AG04449 (cell line): ENCODE measurements around the gene GRID1.
"Not testable (repeated sequence)": the region's sequence is repeated elsewhere in the genome, so short reads cannot be mapped to it uniquely, and the experiment has no call there.

ENCODE experiments used
- CTCF ChIA-PET: fragments of 350-600 bp; formaldehyde crosslinking; extraction: SDS; loops from one replicate; lab custom pipeline; 2021; ENCODE audit warnings: antibody characterized with exemption; lab: Yijun Ruan, JAX
- POLR2A ChIA-PET: fragments of 400-600, 350-600 bp; formaldehyde crosslinking; extraction: SDS; loops from one replicate; lab custom pipeline; 2020; ENCODE audit warnings: antibody characterized with exemption, inconsistent platforms; lab: Yijun Ruan, JAX
- DNase-seq: peaks from one replicate; pipeline ENCODE4 v3.0.0-alpha.2; 2010; ENCODE audit warnings: low read depth, low spot score
- H3K4me3 ChIP-seq: 2 replicates; pipeline ENCODE4 v1.5.1; 2011; ENCODE audit warnings: low read depth, mild to moderate bottlenecking, control low read depth, low read length
- TF ChIP-seq, protein P1 (sequence below): IDR thresholded peaks from one replicate; pipeline ENCODE4 v1.5.1; 2011; ENCODE audit warnings: mild to moderate bottlenecking, moderate library complexity, low read length, control low read depth, inconsistent platforms; ENCODE audit not compliant: insufficient read depth; ENCODE audit errors: missing control alignments

Gene GRID1

DNA sequence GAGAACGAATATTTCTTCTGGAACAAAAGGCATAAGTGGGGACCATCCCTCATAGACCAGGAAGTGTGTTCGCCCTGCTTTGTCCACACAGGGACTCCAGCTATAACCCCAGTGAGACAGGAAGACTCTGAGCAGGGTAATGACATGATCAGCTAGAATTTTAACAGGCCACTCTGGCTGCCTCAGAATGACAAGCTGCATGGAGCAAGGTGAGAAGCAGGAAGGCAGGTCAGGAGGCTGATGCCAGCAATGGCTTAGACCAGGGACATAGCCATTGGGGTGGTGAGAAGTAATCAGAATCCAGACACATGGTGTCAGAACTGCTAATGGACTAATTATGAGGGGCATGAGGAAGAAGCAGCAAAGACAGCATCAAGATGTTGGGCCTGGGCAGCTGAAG, 264.6 kb downstream of the GRID1 start:
- TF ChIP-seq, protein P1, sequence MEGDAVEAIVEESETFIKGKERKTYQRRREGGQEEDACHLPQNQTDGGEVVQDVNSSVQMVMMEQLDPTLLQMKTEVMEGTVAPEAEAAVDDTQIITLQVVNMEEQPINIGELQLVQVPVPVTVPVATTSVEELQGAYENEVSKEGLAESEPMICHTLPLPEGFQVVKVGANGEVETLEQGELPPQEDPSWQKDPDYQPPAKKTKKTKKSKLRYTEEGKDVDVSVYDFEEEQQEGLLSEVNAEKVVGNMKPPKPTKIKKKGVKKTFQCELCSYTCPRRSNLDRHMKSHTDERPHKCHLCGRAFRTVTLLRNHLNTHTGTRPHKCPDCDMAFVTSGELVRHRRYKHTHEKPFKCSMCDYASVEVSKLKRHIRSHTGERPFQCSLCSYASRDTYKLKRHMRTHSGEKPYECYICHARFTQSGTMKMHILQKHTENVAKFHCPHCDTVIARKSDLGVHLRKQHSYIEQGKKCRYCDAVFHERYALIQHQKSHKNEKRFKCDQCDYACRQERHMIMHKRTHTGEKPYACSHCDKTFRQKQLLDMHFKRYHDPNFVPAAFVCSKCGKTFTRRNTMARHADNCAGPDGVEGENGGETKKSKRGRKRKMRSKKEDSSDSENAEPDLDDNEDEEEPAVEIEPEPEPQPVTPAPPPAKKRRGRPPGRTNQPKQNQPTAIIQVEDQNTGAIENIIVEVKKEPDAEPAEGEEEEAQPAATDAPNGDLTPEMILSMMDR = no peak
- ChIA-PET POLR2A (no interaction called here), CTCF (interaction anchor here (1.3 to 1.5 kb wide), 2 partner anchors 10 to 274 kb away, joined by 3 to 5 read pairs; no protein-coding TSS in a partner anchor)
- no peak overlapping the region for H3K4me3 ChIP-seq
- no peak for DNase-seq

DNA sequence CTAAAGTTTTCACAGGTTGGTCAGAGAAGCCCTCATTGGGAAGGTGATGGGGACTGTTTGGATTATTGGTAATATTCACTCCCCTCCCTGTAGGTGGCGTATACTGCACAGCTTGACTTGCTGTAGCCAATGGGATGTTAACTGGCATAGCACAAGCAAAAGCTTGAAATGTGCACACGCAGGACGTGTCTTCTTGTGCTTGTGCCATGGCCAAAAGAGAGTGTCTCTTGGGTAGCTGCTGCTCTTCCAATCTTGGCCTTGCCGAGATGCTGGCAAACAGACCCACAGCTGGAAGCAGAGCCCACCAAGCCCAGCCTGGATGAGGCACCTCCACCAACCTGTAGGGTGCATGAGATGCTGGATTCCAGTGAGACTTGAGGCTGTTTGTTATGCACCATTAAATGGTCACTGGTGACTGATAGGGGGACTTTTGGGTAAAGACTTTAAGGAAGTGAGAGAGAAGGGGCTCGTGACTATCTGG, 266.0 kb downstream of the GRID1 start:
- no peak for DNase-seq
- TF ChIP-seq, protein P1 = peak; percentile 32
- ChIA-PET CTCF (interaction anchor here (0.6 kb wide), 1 partner anchor 309 kb away, joined by 3 read pairs; no protein-coding TSS in a partner anchor), POLR2A (no interaction called here)
- H3K4me3 ChIP-seq = no peak overlapping the region

DNA sequence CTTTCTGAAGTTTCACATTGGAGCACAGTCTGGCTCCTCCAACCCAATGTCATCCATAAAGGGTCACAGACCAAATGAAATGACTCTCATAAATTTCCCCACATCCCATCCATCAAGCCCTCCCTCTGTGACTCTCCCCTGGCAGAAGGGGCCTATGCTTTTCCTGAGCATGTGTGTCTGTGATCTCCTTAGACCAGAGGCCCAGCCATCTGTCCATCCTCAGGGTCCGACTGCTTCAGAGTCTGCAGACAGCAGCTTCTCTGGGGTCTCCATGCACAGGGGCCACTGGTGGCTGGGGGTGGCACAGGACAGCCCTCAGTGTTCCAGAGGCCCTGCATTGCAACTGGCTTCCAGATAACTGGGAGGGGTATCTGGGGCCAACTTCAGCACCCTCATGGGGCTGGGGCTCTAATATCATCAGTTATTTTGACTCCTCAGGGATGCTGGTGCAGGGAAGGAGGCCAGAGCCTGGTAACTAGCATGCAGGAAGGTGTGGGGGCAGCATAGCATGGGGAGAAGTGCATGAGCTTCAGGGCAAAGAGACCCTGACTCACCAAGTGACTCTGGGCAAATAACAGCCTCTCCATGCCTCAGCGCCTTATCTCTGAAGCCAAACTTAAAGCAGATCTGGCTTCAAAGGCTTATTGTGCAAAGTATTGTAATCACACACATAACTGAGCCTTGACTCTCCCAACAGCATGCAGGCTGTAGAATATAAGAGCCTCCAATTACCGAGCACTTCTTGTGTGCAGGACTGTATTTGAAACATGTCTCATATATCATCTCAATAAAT, 266.9 kb downstream of the GRID1 start:
- ChIA-PET CTCF (no interaction called here), POLR2A (no interaction called here)
- TF ChIP-seq, protein P1 = no peak
- no peak for DNase-seq
- H3K4me3 ChIP-seq = no peak overlapping the region

DNA sequence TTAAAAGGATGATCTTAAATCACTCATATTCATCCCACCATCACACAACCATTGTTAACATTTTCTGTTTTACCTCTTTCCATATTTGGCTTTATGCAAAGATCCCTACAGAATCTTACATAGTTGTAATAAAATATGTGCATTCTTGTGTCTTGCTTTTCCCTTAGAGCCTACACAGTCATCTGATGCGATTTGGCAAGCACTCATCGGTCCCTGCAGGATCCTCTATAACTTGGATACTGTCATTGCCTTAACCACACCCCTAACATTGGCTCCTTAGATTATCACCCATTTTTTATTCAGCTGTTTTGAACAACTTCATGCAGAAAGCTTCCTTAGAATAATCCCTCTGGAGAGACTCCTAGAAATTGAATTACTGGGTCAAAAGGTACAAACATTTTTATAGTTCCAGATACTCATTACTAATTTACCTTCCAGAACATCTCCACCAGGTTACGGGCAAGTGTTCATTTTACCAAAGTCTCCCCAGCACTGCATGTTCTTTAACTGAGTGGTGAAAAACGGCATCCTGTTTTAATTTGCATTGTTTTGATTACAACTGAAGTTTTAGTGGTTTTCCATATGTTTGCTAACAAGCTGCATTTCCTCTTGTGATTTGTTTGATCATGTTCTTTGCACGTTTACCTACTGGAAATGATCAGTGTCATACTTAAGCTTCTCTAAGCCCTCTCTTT, 268.3 kb downstream of the GRID1 start:
- H3K4me3 ChIP-seq = no peak overlapping the region
- no peak for DNase-seq
- ChIA-PET CTCF (no interaction called here), POLR2A (no interaction called here)
- TF ChIP-seq, protein P1 = no peak

DNA sequence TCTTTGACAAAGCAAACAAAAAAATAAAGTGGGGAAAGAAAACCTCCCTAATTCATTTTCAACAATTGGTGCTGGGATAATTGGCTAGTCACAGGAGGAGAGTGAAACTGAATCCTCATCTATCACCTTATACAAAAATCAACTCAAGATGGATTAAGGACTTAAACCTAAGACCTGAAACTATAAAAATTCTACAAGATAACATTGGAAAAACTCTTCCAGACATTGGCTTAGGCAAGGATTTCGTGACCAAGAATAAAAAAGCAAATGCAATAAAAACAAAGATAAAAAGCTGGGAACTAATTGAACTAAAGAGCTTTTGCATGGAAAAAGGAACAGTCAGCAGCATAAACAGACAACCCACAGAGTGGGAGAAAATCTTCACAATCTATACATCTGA, 271.5 kb downstream of the GRID1 start:
- POLR2A ChIA-PET, H3K4me3 ChIP-seq, CTCF ChIA-PET, DNase-seq: not testable (repeated sequence)

DNA sequence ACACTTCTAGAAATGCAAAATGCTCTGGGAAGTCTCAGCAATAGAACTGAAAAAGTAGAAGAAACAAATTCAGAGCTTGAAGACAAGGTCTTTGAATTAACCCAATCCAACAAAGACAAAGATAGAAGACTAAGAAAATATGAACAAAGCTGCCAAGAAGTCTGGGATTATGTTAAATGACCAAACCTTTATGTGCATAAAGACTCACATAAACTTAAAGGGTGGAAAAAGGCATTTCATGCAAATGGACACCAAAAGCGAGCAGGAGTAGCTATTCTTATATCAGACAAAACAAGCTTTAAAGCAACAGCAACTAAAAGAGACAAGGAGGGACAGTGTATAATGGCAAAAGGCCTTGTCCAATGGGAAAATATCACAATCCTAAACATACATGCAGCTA, 274.3 kb downstream of the GRID1 start:
- DNase-seq, H3K4me3 ChIP-seq, POLR2A ChIA-PET: not testable (repeated sequence)
- CTCF ChIA-PET = interaction anchor here (1.2 kb wide), 1 partner anchor 10 kb away, joined by 3 read pairs; no protein-coding TSS in a partner anchor

DNA sequence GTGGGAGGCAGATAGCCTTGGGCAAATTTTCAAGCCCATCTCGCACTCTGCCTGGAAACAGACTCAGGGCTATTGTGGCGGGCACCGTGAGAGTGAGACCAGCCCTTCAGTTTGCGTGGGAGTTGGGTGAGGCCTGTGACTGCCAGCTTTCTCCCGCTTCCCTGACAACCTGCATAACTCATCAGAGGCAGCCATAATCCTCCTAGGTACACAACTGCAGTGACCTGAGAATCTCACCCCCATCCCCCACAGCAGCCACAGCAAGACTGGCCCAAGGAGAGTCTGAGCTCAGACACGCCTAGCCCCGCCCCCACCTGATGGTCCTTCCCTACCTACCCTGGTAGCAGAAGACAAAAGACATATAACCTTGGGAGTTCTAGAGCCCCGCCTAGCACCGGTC, 275.4 kb downstream of the GRID1 start:
- no peak for DNase-seq
- ChIA-PET CTCF (interaction anchor here (1.2 kb wide), 1 partner anchor 11 kb away, joined by 3 read pairs; no protein-coding TSS in a partner anchor), POLR2A (no interaction called here)
- TF ChIP-seq, protein P1 = no peak
- no peak overlapping the region for H3K4me3 ChIP-seq
